ENCODE results near the gene HBQ1. TPM values are rescaled to one million over a fixed set of nuclear protein-coding genes. Genes with fewer than 3 reads are reported as not detected.
A peak's percentile ranks its signal among the peaks of the same experiment; 100 is the strongest.

HBQ1 gene
- total RNA-seq, 1 donor from 2014 or later, result not detected

DNA sequence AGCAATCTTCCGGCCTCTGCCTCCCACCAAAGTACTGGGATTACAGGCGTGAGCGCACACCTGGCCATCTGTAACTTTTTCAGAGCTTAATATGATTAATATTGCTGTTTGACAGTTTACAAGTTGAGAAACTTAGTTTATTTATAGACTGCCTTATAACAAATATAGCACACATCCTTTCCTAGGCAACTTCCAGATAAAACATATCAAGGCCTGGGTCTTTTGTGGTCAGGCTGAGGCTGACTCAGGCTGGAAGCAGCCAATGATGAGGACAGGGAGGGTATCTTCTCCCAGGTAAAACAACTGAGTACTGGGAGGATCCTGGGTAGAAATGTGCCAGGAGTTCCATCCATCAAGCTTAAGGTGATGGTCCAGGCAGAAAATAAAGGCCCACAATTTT, 32.7 kb downstream of the HBQ1 start:
- H3K27me3 Mint-ChIP-seq (ENCODE audit: unreplicated experiment), result no peaks in the 10 kb centered on the region
- H3K27ac Mint-ChIP-seq (ENCODE audit: unreplicated experiment), result no peak overlapping the region
- H3K36me3 Mint-ChIP-seq (ENCODE audit: unreplicated experiment), result peaks cover 25% of the 10 kb centered on the region
- no peaks in the 10 kb centered on the region for H3K4me1 Mint-ChIP-seq (ENCODE audit: unreplicated experiment)
- TF ChIP-seq, protein P1, sequence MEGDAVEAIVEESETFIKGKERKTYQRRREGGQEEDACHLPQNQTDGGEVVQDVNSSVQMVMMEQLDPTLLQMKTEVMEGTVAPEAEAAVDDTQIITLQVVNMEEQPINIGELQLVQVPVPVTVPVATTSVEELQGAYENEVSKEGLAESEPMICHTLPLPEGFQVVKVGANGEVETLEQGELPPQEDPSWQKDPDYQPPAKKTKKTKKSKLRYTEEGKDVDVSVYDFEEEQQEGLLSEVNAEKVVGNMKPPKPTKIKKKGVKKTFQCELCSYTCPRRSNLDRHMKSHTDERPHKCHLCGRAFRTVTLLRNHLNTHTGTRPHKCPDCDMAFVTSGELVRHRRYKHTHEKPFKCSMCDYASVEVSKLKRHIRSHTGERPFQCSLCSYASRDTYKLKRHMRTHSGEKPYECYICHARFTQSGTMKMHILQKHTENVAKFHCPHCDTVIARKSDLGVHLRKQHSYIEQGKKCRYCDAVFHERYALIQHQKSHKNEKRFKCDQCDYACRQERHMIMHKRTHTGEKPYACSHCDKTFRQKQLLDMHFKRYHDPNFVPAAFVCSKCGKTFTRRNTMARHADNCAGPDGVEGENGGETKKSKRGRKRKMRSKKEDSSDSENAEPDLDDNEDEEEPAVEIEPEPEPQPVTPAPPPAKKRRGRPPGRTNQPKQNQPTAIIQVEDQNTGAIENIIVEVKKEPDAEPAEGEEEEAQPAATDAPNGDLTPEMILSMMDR (IDR thresholded peaks at IDR 0.05), result no peak
- no peaks in the 10 kb centered on the region for H3K9me3 Mint-ChIP-seq (ENCODE audit: unreplicated experiment)
- no peak overlapping the region for H3K4me3 Mint-ChIP-seq (ENCODE audit: unreplicated experiment)
- no peak for DNase-seq (ENCODE audit: extremely low spot score, unreplicated experiment)

DNA sequence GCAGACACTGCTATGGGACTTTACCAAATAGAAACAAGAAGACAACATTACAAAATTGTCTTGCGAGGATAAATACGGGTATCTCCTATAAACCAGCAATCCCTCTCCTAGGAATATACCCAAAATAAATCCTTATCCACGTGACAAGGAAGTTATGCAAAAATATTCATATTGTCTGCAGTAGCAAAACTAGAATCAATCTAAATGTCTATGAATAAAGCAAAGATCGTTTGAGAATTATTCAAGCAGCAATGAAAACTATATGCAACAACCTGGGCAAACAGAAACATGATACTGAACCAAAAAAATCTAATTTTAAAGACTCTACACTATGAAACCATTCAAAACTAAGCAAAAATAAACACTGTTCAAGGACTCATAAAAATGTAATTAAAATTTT, 39.8 kb downstream of the HBQ1 start:
- Mint-ChIP-seq H3K9me3 (ENCODE audit: unreplicated experiment) (no peaks in the 10 kb centered on the region), H3K4me1 (ENCODE audit: unreplicated experiment) (no peaks in the 10 kb centered on the region), H3K27me3 (ENCODE audit: unreplicated experiment) (no peaks in the 10 kb centered on the region), H3K27ac (ENCODE audit: unreplicated experiment) (no peak overlapping the region), H3K4me3 (ENCODE audit: unreplicated experiment) (no peak overlapping the region), H3K36me3 (ENCODE audit: unreplicated experiment) (peaks cover 23% of the 10 kb centered on the region)
- no peak for DNase-seq (ENCODE audit: extremely low spot score, unreplicated experiment)
- TF ChIP-seq, protein P1 (IDR thresholded peaks at IDR 0.05), result no peak

DNA sequence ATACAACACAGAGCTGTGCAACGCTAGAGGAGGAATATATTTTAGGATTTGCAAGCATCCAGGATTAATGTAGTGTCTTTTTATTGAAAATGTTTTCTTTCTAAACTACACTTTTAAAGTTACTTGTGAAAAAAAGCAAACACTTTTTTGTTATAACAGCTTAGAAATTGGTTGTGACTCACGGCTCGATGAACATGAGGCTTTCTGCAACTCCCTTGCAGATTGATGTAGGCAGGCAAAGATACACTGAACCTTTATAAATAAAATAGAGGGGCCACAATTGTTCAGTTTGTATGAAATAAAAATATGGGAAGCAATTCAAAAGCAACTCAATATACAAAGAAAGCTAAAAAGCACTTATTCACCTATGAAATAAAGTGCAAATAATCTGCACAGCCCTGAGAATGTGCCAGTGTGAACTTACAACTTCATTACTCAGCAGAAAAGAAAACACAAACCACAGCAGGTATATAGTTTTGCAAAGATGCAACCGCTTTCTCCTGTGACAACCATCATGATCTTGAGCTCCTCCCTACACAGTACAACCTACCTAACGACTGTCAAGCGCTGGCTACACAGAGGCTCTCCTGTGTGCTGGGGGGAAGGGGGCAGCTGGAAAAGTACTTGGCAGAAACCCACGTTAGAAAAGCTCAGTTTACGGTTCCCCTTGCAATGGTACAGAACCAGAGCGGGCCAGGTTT, 48.0 kb downstream of the HBQ1 start:
- Mint-ChIP-seq H3K27me3 (ENCODE audit: unreplicated experiment) (no peaks in the 10 kb centered on the region), H3K36me3 (ENCODE audit: unreplicated experiment) (peaks cover 19% of the 10 kb centered on the region), H3K27ac (ENCODE audit: unreplicated experiment) (peak overlapping the region; percentile 90), H3K4me1 (ENCODE audit: unreplicated experiment) (peaks cover 26% of the 10 kb centered on the region), H3K4me3 (ENCODE audit: unreplicated experiment) (peak overlapping the region; percentile 90), H3K9me3 (ENCODE audit: unreplicated experiment) (no peaks in the 10 kb centered on the region)
- DNase-seq (ENCODE audit: extremely low spot score, unreplicated experiment), result no peak
- TF ChIP-seq, protein P1 (IDR thresholded peaks at IDR 0.05), result no peak

DNA sequence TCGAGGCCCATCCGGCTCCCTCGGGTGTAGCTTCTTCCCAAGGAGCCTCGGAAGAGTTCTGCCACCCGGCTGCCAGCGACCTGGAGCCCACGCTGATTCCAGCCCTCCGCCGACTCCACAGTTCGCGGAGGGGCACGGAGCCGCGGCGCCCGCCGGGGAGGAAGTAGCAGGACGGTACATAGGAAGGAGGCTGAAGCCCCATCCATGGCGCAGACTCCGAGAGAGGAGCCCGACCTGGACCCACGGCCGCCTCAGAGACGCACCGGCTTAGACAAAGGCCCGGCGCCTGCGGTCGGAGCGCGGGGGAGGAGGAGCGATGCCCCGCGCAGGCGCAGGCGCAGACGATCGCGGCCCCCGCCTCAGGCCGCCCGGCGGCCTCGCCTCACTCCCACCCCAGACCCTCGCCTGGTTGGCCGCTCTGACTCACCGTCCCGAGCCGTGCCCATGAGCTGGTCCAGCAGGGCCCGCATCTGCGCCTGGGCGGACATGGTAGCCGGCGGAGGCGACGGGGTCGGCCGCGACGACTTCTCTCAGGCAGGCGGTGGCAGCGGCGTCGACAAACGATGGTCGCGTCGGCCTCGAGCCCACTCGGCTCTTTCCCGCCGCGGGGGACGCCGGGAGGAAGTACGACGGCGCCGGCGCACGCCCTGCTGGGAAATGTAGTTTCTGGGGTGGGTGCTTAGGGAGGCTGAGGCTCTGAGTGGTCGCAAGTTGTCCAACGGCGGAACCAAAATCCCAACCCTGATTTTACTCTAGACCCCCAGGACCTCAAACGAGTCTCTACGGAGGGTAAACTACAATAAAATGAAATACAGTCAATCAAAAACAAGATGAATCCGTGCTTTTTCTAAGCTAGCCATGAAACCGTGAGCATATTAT, 48.8 kb downstream of the HBQ1 start, which contains the start of gene LUC7L:
TSS of gene LUC7L (minus strand) at position 598 of the 879 bp plus-strand sequence. CDS start at position 488, 110 bp downstream.
- peak; percentile 96 for DNase-seq (ENCODE audit: extremely low spot score, unreplicated experiment)

More for the DNA sequence above, 48.8 kb downstream of the HBQ1 start, which contains the start of gene LUC7L:
- TF ChIP-seq, protein P1 (IDR thresholded peaks at IDR 0.05), result no peak
- peaks cover 19% of the 10 kb centered on the region for H3K36me3 Mint-ChIP-seq (ENCODE audit: unreplicated experiment)
- H3K27ac Mint-ChIP-seq (ENCODE audit: unreplicated experiment), result peak within 1 kb of the TSS; percentile 90
- H3K27me3 Mint-ChIP-seq (ENCODE audit: unreplicated experiment), result no peaks in the 10 kb centered on the region
- peak within 1 kb of the TSS; percentile 90 for H3K4me3 Mint-ChIP-seq (ENCODE audit: unreplicated experiment)
- H3K4me1 Mint-ChIP-seq (ENCODE audit: unreplicated experiment), result peaks cover 26% of the 10 kb centered on the region
- no peaks in the 10 kb centered on the region for H3K9me3 Mint-ChIP-seq (ENCODE audit: unreplicated experiment)
